ENCODE data around the gene MUC4. TPM values are rescaled to one million over a fixed set of nuclear protein-coding genes. Genes with fewer than 3 reads are reported as not detected.

MUC4 gene
- total and polyA plus RNA-seq, 2 of the 4 experiments (the other 2 are of a cell fraction): not detected

GRCh38 chr3:195796795-195797194, 14.9 kb downstream of the MUC4 start:
- no peak overlapping the region for H4K5ac ChIP-seq (ENCODE audit: low read depth, low read length)
- H3K9ac ChIP-seq (ENCODE audit: low read depth, low read length): no peak overlapping the region
- no peaks in the 10 kb centered on the region for H3K9me3 ChIP-seq (ENCODE audit: control insufficient read depth, insufficient read depth, low read length)
- WGBS, 2 experiments (ENCODE audit: extremely low coverage in 2 of 2, insufficient read length in 1 of 2): 100% methylated on average over 5 of the region's 11 CpGs; no CpG with 5 or more reads in 1 of the 2 experiments
- intact Hi-C loops (cut with micrococcal nuclease) (no loop called here), in situ Hi-C loops (cut with MboI; ENCODE audit: low sequenced_read_pairs) (no loop called here), dilution Hi-C loops (cut with HindIII; ENCODE audit: low sequenced_read_pairs, unreplicated experiment) (no loop called here)
- no TSS peak for BruUV-seq (replicated peaks)
- H3K79me1 ChIP-seq (ENCODE audit: low read depth in 1 of 2, low read length in 2 of 2): no peaks in the 10 kb centered on the region
- H3K4ac ChIP-seq (ENCODE audit: low read depth, low read length): no peak overlapping the region
- DNase-seq (no peak), ATAC-seq (ENCODE audit: low read depth) (no peak)
- peaks cover 18% of the 10 kb centered on the region for H3K27me3 ChIP-seq (ENCODE audit: control insufficient read depth, insufficient read depth, low read length)
- H3K18ac ChIP-seq (ENCODE audit: low read depth, low read length): no peak overlapping the region
- no peak overlapping the region for H2BK120ac ChIP-seq (ENCODE audit: low read depth, low read length)
- CTCF ChIA-PET: no interaction called here
- no peak overlapping the region for H2BK15ac ChIP-seq (ENCODE audit: low read depth, low read length)
- no peak overlapping the region for H2BK5ac ChIP-seq (ENCODE audit: low read depth, low read length, poor library complexity, severe bottlenecking)
- no peak overlapping the region for H3K4me3 ChIP-seq (ENCODE audit: insufficient read depth, low read depth, low read length)
- H3K4me1 ChIP-seq (ENCODE audit: control insufficient read depth, insufficient read depth, low read length): no peaks in the 10 kb centered on the region
- no peak overlapping the region for H4K8ac ChIP-seq (ENCODE audit: low read depth in 2 of 2, low read length in 2 of 2)
- H4K20me1 ChIP-seq (ENCODE audit: insufficient read depth, low read length): no peaks in the 10 kb centered on the region
- H3K23ac ChIP-seq (ENCODE audit: low read depth, low read length): no peak overlapping the region
- no peak overlapping the region for H2BK20ac ChIP-seq (ENCODE audit: low read depth, low read length)
- no peak overlapping the region for H3K27ac ChIP-seq (ENCODE audit: insufficient read depth, low read length)
- H3K14ac ChIP-seq (replicated peaks; ENCODE audit: low read depth, low read length): no peak overlapping the region
- H4K91ac ChIP-seq (ENCODE audit: insufficient read depth, low read depth, low read length): no peak overlapping the region
- H3K4me2 ChIP-seq (ENCODE audit: low read depth, low read length): no peak overlapping the region
- TF ChIP-seq CEBPB (IDR thresholded peaks at IDR 0.05; ENCODE audit: low read depth, low read length) (no peak), USF2 (IDR thresholded peaks at IDR 0.05; ENCODE audit: low read depth, low read length) (no peak), BHLHE40 (IDR thresholded peaks at IDR 0.05; ENCODE audit: low read depth, low read length) (no peak), MAZ (IDR thresholded peaks at IDR 0.05; ENCODE audit: borderline replicate concordance, low read depth, low read length) (no peak), POLR2A (IDR thresholded peaks at IDR 0.05; ENCODE audit: low read depth, low read length) (no peak), CHD1 (IDR thresholded peaks at IDR 0.05; ENCODE audit: low read depth, low read length) (no peak), MXI1 (IDR thresholded peaks at IDR 0.05; ENCODE audit: borderline replicate concordance, low read depth, low read length) (no peak), SMC3 (IDR thresholded peaks at IDR 0.05; ENCODE audit: low read depth, low read length) (no peak), RAD21 (IDR thresholded peaks at IDR 0.05; ENCODE audit: low read length) (no peak), RCOR1 (IDR thresholded peaks at IDR 0.05; ENCODE audit: insufficient replicate concordance, low read length) (no peak), RFX5 (IDR thresholded peaks at IDR 0.05; ENCODE audit: low read depth, low read length) (no peak)
- no peaks in the 10 kb centered on the region for H3K9me1 ChIP-seq (ENCODE audit: insufficient read depth, low read length)
- H2AK9ac ChIP-seq (replicated peaks; ENCODE audit: low read depth, low read length, poor library complexity): no peak overlapping the region
- no peak overlapping the region for H2AFZ ChIP-seq (replicated peaks; ENCODE audit: low read length, poor library complexity)
- no peaks in the 10 kb centered on the region for H3K36me3 ChIP-seq (ENCODE audit: control insufficient read depth, insufficient read depth, low read length)
- H2AK5ac ChIP-seq (ENCODE audit: low read depth, low read length): no peak overlapping the region
- H3K56ac ChIP-seq (ENCODE audit: extremely low read depth, insufficient read depth, low read length): no peak overlapping the region
- POLR2A ChIA-PET (ENCODE audit: unreplicated experiment): no interaction called here

Measured in IMR-90 (cell line).